DMS153 (cell line): Measurements from ENCODE around the gene VCPKMT.
A peak's percentile ranks its signal among the peaks of the same experiment; 100 is the strongest.

Experiments
- DNase-seq: peaks from one replicate; lab custom pipeline; 2025; lab: John Stamatoyannopoulos, UW

Gene VCPKMT

DNA sequence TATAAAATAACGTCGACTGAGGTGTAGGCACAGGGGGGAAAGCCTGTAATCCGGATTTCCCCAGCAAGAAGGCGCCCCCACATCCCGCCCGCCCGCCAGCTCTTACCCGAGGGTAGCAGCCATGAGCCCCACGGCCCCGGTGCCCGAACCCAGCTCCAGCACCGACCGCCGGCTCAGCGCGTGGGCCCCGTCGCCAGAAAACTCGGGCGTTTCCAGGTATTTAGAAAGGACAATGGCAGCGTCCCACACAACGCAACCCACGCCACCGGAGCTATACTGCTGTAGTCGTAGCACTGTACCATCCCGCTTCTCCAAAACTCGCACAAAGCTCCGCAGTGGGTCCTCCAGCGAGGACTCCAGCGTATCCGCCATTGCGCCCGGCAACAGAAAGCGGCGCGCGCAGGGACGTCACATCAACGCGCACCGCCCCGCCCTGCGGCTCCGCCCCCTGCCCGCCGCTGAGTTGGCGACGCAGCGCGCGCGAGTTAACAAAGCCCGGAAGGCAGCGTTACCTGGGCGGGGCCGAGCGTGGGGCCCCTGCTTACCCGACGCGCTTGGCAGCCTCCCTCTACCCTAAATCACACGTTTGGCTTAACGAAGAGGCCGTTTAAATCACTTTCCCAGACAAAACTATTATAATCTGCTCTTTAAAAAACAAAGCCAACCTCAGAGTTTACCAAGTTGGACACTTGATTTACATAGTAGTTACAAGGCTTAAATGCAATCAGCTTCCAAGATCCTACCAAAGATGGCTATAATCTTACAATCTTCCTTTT, at the start of gene VCPKMT:
Gene VCPKMT, minus strand, starts transcription at position 392 of the 776 bp plus-strand sequence. Its CDS starts 20 bp downstream, at position 372.
- DNase-seq: peak; percentile 81

DNA sequence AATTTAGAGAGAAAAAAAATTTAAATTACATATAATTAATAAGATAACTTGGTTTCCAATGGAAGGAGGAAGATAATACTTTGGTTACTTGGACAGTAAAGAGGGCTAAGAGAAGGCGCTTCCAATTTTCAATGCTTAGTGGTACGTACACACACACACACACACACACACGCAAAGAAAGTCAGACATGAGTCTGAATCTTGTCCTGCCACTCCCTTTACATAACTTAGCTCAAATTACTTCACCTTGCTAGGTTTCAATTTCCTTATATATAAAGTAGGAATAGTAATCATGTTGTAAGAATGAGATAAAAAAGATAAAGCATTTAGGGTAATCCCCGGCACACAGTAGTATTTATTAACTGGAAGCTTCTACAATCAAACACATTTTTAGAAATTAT, 39.7 kb upstream of the VCPKMT start:
- no peak for DNase-seq

DNA sequence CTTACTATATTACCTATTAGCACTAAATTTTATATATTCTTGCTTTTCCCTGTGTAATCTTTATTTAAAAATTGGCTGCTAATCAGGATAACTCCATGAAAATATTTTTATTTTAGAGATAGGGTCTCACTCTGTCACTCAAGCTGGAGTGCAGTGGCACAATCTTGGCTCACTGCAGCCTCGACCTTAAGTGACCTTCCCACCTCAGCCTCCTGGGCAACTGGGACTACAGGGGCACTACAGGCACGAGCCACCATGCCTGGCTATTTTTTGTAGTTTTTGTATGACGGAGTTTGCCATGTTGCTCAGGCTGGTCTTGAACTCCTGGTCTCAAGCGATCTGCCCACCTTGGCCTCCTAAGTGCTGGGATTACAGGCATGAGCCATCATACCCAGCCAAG, 32.4 kb upstream of the VCPKMT start:
- no peak for DNase-seq

DNA sequence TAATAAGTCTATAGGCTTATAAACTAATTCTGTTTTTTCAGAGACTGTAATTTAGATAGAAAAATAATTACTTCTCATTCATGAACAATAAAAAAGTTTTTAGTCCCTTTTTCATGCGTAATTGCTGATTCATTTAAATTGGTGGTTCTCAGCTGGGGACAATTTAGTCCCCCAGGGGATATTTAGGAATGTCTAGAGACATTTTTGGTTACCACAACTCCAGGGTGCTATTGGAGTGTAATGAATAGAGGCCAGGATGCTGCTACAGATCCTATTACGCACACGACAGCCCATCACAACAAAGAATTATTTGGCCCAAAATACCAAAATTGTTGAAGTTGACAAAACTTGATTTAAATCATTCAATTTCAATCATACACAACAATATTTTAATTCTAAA, 22.8 kb upstream of the VCPKMT start:
- no peak for DNase-seq

DNA sequence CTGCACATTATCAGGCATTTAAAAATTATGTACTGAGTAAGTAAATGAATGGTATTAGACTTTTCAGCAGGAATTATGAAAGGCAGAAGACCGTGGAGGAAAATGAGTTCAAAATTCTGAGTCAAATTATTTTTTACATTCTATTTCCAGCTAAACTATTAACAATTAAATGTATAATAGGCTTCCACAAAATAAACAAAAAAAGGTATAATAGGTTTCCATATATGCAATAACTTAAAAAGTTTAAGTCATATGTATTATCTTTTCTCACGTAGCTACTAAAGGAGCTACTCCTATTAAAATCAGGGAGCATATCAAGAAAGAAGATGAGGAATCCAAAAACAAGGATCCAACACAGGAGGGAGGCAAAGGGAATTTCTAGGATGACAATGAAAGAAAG, 11.4 kb upstream of the VCPKMT start:
- DNase-seq: no peak

DNA sequence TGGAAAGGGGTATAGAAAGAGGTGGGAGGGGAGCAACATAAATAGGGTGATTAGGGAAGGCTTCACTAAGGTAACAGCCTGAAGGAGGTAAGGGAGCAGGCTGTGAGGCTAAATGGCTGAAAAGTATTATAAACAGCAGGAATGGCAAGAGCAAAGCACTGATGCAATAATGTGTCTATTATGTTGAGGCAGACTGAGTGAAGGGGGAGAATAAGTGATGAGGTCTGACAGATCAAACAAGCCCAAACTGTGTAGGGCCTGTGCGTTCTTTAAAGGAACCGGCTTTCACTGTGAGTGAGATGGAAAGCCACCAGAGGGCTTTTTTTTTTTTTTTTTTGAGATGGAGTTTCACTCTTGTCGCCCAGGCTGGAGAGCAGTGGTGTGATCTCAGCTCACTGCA, 6.7 kb upstream of the VCPKMT start:
- no peak for DNase-seq

DNA sequence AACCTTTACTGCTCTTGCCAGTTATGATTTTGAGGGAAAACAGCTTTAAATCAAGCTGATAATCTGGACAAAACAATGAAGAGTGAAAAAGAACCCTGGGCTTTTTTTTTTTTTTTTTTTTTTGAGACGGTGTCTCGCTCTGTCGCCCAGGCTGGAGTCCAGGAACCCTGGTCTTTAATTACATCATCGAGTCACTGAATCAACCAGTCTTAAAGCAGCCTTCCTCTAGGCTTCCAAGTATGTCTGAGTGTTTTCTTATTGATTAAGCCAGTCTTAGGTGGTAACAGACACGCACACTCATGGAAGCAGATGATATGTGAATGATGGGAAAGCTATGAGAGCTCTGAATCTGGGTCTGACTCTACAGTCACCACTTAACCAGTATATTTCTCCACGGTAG, 5.9 kb upstream of the VCPKMT start:
- DNase-seq: no peak

DNA sequence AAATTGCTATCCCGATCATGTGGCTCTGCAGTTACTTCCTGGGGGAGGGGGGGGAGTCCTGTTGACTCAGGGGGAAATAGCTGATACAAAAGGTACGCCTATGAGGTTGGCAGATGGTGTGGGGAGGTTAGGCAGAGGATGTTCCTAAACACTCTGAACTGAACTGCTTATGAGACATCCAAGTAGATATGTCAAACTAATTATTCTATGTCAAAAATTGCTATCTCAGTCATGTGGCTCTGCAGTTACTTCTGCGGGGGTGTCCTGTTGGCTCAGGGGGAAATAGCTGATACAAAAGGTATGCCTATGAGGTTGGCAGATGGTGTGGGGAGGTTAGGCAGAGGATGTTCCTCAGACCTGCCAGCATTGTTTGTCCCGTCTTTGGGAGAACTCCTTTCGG, 5.1 kb upstream of the VCPKMT start:
- no peak for DNase-seq

DNA sequence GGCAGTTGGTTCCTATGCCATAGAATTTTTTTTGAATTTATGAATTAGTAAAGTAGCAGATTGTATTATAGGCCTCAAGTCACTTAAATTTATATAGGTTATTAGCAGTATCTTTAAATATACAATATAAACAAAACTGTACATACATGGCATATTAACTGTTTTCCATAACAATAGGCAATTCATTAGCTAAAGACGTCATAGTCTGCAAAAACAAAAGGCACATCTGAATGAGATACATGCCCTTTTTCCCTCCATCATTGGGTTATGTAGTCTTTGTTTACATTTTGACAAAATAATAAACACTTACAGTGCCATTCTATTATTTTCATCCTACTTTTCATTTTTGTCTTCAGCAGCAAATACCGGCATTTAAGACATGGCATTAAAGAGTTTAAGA, 1.1 kb upstream of the VCPKMT start:
- no peak for DNase-seq

DNA sequence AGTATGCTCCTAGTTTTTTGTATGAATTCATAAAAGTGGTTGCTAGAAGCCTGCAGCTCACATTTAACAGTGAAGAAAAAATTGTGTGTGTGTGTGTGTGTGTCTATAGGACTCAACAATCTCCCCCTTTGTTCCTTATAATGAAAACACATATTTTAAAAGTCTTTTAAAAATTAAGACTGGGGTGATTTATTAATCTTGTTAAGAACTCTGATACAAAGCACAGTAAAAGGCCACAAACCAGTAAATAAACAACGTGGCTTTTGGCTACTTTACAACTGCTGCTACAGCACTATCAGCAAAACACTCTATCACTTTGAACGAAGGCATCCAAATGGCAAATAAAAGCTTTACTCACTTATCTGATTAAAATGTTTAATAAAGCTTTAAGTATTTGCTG, 594 bp upstream of the VCPKMT start:
- DNase-seq: no peak

DNA sequence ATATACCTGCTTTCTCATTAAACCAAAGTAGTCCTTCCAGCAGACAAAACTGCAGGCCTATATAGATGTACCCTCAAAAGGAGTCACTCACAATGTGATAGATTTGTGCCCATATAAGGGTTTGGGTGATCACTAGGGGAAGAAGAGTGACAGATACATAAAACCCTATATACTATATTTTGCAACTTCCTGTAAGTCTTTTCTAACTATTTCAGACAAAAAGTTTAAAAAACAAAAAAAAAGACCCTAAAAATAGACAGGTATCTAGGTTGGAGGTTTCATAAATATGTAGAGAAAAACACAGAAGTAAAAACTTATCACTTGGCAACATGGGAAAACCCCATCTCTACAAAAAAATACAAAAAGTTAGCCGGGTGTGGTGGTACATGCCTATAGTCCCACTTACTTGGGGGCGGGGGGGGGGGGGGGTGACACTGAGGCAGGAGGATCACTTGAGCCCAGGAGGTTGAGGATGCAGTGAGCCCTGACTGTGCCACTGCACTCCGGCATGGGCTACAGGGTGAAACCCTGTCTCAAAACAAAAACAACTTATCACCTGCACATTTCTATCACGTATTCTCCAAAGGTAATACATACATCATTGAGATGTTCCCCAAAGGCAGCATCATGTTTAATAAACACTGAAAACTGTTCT, 2.9 kb downstream of the VCPKMT start:
- no peak for DNase-seq

DNA sequence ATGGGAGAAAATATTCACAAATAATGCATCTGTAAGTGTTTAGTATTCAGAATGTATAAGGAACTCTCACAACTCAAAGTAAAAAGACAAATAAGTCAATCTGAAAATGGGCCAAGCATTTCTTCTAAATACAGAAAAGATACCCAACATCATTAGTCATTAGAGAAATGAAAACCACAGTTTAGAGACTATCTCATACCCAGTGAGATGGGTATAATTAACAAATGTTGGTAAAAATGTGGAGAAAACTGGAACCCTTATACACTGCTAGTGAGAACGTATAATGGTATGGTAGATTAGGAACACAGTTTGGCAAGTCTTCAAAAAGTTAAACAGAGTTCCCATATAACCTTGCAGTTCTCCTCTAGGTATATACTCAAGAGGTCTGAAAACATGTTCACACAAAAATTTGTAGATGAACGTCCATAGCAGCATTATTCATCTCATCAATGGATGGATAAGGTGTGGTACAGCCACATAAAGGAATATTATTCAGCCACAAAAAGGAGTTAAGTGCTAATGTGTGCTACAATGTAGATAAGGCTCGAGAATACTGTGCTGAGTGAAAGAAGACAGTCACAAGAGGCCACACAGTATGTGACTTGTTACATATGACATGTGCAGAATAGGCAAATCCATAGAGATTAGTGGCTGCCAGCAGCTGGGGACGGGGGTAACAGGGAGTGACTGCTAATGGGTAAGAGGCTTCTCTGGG, 5.9 kb downstream of the VCPKMT start:
- DNase-seq: no peak

DNA sequence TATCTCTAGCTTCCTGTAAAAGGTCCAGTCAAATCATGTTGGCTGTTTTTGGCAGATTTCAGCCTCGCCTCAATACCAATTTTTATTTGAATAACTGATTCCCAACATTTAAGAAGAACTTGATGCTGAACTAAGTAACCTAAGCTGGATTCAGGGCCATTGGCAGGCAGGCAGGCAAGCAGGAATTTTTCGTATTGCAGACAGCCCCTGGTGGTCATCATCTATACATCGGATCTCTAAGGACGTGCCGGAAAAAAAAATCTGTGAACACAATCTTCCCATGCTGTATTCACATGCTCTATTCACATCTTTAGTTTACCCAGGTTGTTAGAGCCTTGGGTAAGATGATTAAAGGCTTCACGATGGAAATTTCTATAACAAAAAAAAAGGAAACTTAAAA, 7.0 kb downstream of the VCPKMT start:
- DNase-seq: no peak

DNA sequence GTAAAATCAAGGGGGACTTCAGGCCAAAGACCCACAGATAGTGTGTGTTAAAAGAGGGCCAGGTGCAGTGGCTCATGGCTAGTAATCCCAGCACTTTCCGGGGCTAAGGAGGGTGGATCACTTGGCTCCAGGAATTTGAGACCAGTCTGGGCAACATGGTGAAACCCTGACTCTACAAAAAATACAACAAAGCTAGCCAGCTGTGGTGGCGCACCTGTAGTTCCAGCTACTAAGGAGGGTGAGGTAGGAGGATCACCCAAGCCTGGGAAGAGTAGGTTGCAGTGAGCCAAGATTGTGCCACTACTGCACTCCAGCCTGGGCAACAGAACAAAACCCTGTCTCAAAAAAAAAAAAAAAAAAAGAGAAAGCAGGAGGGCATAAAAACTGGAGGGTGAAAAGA, 8.5 kb downstream of the VCPKMT start:
- DNase-seq: no peak

DNA sequence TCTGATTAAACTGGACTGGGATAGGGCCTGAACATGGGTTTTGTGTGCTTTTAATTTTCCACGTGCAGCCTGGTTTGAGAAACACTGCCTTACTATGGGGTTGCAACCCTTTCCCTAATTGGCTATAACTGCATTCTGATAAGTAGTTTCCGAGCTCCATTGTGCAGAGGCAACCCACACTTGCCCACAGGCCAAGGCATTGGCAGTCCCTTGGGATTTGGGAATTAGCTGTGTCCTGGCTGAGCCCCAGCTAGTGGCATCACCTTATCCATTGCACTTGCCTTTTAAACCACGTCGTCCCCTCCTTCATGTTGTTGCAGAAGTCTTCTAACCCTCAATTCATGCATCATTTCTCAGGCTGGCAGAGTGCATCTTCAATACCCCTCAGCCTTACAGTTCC, 10.2 kb downstream of the VCPKMT start:
- DNase-seq: no peak

DNA sequence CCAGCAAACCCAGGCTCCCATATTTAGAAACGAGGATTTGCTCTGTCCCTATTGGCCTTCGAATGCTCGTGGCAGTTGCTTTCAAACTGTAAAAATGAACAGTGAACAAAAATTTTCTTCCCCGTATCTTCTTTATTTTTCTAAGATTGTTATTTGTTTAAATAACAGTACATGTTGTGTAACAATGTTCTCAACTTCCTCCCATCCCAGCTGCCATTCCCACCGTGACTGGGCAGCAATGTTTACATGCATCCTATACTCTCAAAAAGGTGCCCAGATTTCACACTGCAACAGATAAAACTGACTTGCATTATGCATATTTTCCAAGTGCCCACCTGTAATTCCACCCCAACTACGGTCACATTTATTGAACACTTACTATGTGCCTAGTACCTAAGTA, 12.8 kb downstream of the VCPKMT start:
- no peak for DNase-seq

DNA sequence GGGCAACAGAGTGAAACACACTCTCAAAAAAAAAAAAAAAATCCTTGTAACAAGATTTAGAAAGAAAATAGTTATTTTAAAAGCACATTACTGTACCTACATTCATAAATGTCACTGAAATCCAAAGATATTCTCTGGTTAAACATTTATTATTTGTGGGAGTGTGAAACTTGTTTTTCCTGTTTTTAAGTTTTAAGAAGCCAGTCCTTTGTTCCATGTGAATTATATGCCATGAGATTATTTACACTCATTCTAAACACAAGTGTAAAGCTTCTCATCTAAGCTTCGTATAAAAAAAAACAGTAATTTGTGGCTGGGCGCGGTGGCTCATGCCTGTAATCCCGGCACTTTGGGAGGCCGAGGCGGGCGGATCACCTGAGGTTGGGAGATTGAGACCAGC, 15.0 kb downstream of the VCPKMT start:
- no peak for DNase-seq

DNA sequence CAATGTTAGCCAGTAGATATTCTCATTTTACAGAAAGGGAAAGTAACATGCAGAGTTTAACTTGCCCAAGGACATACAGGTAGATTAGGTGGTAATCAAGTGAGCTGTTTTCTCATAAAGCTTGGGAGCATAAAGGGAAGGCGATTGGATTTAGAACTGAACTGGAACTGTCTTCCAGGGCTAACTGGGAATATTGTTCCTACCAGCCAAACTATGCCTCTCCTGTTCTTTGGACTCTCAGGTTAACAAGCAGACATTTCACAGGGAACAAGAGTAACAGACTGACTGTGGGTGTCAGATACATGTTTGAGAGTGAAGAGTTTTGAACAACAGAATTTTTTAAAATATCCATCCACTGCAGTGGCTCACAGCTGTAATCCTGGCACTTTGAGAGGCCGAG, 15.6 kb downstream of the VCPKMT start:
- DNase-seq: no peak

DNA sequence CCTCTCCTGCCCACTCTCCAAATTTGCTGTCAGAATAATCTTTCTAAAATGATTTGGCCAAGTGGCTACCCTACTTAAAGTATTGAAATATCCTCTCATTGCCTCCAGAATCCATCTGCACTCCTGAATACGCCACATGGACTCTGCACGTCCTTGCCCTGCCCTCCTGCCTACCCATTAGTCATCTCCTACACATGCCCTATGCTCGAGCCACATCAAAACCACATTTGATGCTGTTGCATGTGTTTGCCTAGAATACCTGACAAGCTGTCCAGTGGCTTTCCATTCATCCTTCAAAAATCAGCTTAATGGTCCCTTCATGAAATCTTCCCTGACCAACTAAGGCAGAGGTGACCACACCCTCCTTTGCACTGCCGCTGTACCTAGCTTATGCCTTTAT, 17.0 kb downstream of the VCPKMT start:
- no peak for DNase-seq

DNA sequence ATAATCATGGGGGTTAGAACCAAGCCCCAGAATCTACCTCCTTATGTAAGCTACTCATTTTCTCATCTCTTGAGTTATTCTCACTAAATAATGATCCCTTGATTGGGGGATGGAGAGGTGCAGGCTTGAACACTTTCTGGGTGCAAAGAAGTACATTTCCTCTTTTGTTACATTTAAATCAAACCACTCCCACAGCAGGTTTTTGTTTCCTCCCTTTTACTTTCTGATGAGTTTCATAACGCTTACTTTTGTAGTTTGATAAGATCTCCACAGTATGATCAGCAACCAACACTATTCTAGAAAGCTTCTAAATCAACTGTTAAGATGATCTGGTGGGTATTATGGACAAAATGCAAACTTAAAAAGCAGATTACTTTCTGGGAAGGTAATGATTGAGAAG, 20.5 kb downstream of the VCPKMT start:
- DNase-seq: no peak

DNA sequence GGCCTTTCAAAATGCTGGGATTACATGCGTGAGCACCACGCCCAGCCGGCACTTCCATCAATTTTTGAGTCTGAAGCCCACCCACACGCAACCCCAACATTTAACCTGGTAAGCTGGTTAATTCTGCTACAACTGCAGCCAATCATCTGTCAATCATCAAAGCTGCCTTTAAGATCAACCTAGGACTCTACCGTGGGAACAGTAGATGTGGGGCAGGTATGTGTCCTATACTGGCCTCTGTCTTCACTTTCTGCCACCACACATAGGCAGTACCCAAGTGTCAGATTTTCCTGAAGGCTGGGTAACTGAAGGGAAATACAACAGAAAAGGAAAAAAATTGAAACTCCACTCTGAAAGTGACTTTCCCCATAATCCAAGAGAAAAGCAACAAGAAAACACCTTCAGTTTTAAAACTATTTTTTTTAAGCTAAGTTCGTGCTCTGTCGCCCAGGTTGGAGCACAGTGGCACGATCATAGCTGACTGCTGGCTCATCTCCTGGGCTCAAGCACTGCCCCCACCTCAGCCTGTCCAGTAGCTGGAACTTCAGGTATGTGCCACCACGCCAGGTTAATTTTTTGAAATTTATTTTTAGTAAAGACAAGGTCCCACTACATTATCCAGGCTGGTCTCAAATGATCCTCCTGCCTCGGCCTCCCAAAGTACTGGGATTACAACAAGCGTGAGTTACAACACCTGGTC, 22.2 kb downstream of the VCPKMT start:
- DNase-seq: no peak

DNA sequence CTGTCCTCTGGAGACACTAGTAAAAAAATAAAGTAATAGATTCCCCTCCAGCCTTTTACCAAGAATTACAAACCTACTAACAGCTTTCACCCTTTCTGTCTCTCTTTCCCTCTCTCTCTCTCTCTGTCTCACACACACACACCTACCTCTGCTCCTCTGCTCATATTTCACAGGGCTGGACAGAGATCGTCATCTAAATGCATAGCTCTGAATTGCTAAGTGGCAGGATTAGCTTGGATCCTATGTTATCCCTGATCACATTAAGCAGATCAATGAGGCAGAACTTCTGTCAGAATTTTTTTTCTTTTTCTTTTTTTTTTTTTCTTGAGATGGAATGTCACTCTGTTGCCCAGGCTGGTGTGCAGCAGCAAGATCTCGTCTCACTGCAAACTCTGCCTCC, 22.9 kb downstream of the VCPKMT start:
- no peak for DNase-seq
